NCI-H2171 (cell line): ENCODE measurements around the gene NXPH1.
"Not testable (repeated sequence)": the region's sequence is repeated elsewhere in the genome, so short reads cannot be mapped to it uniquely, and the experiment has no call there.

Experiments
- DNase-seq: peaks from one replicate; lab custom pipeline; 2025; lab: John Stamatoyannopoulos, UW

The NXPH1 gene

GRCh38 chr7:8719102-8719501, 285.7 kb downstream of the NXPH1 start:
- peak; percentile 1 for DNase-seq

GRCh38 chr7:8724080-8724718, 290.8 kb downstream of the NXPH1 start:
- peak; percentile 22 for DNase-seq

- DNase-seq = not testable (repeated sequence)
These were observed 298.3 kb downstream of the NXPH1 start for GRCh38 chr7:8731756-8732155.

- no peak for DNase-seq
These were observed 306.4 kb downstream of the NXPH1 start for GRCh38 chr7:8739837-8740236.

GRCh38 chr7:8742837-8743236, 309.4 kb downstream of the NXPH1 start:
- DNase-seq = no peak

GRCh38 chr7:8747338-8747737, 313.9 kb downstream of the NXPH1 start:
- DNase-seq = no peak

GRCh38 chr7:8751557-8752231, 318.3 kb downstream of the NXPH1 start:
- no peak for DNase-seq

GRCh38 chr7:8753355-8753754, 319.9 kb downstream of the NXPH1 start:
- no peak for DNase-seq

GRCh38 chr7:8761731-8762130, 328.3 kb downstream of the NXPH1 start:
- DNase-seq = no peak

- DNase-seq = no peak
These were observed 329.4 kb downstream of the NXPH1 start for GRCh38 chr7:8762803-8763202.

- DNase-seq = no peak
These were observed 332.0 kb downstream of the NXPH1 start for GRCh38 chr7:8765374-8765773.

- no peak for DNase-seq
These were observed 340.1 kb downstream of the NXPH1 start for GRCh38 chr7:8773518-8773917.

- no peak for DNase-seq
These were observed 345.1 kb downstream of the NXPH1 start for GRCh38 chr7:8778459-8778858.

- no peak for DNase-seq
These were observed 347.8 kb downstream of the NXPH1 start for GRCh38 chr7:8781166-8781565.

GRCh38 chr7:8783229-8783628, 349.8 kb downstream of the NXPH1 start:
- DNase-seq = no peak

GRCh38 chr7:8785081-8785480, 351.7 kb downstream of the NXPH1 start:
- DNase-seq = no peak

- no peak for DNase-seq
These were observed 367.6 kb downstream of the NXPH1 start for GRCh38 chr7:8800986-8801385.
